Naive B cell (primary cell): ENCODE measurements around the gene STAM. TPM values are rescaled to one million over a fixed set of nuclear protein-coding genes. Genes with fewer than 3 reads are reported as not detected.

ENCODE experiments used
- ATAC-seq, 2 donors: fragments of 150-1000 bp; cut with Tn5 transposase; 2 replicates each; pipeline ENCODE4 v1.10.0; 2021; ENCODE audit warnings: low read depth in 2 of 2, mild to moderate bottlenecking in 2 of 2, moderate library complexity in 2 of 2
- DNase-seq: peaks from one replicate; pipeline ENCODE4 v3.0.0; 2022
- H3K27ac Mint-ChIP-seq, 6 donors: one replicate each; pipeline ENCODE4 v1.8.0; 2020 to 2022; ENCODE audit warnings: mild to moderate bottlenecking in 6 of 6, mixed read lengths in 6 of 6, moderate library complexity in 5 of 6, inconsistent platforms in 2 of 6
- H3K27me3 Mint-ChIP-seq, 3 donors: one replicate each; pipeline ENCODE4 v1.8.0; 2021 to 2022; ENCODE audit warnings: mixed read lengths in 3 of 3, mild to moderate bottlenecking in 1 of 3
- H3K36me3 Mint-ChIP-seq, 2 donors: one replicate each; pipeline ENCODE4 v1.8.0; 2020 to 2022; ENCODE audit warnings: mixed read lengths in 2 of 2, inconsistent platforms in 1 of 2, mild to moderate bottlenecking in 1 of 2
- H3K4me1 Mint-ChIP-seq, 3 donors: one replicate each; pipeline ENCODE4 v1.8.0; 2020 to 2022; ENCODE audit warnings: mixed read lengths in 3 of 3, inconsistent platforms in 1 of 3, mild to moderate bottlenecking in 1 of 3, moderate library complexity in 1 of 3
- H3K4me3 Mint-ChIP-seq, 8 donors: one replicate each; pipeline ENCODE4 v1.8.0; 2020 to 2022; ENCODE audit warnings: mild to moderate bottlenecking in 8 of 8, mixed read lengths in 8 of 8, moderate library complexity in 8 of 8, inconsistent platforms in 2 of 8
- H3K9me3 Mint-ChIP-seq, 7 donors: one replicate each; pipeline ENCODE4 v1.8.0; 2020 to 2022; ENCODE audit warnings: mixed read lengths in 7 of 7, mild to moderate bottlenecking in 5 of 7, inconsistent platforms in 2 of 7, moderate library complexity in 1 of 7
- polyA plus RNA-seq, 6 donors: library from polyadenylated mRNA; unstranded; fragments of 300-500 nt; fragmentation: Illumina TruSeq; gene quantifications; one replicate each; pipeline ENCODE4 v1.2.3, GENCODE V29; 2021; ENCODE audit warnings: low read depth in 6 of 6

STAM gene
- polyA plus RNA-seq, 6 donors from 2014 or later = 4.4 to 12.5 (median 7.9) TPM

DNA sequence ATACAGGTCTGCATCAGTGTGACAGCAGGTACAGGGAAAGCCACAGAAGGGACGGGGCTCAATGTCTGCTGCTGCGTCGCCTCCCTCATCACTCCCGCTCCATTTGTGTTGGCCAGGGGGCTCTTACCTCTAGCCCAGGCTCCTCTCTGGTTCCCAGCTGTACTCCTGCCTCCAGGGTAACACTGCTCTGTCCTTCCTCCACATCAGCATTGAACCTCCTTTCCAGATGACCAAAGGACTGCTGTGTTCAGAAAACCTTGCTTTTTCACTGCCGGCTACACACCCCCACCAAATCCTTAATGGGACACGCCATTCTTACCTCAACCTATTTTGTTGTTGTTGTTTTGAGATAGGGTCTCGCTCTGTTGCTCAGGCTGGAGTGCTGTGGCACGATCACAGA is 105.9 kb downstream of the STAM start:
- Mint-ChIP-seq H3K36me3 (no peaks in the 10 kb centered on the region), H3K9me3 (no peaks in the 10 kb centered on the region), H3K4me1 (peaks cover 0 to 3% (median 0%) of the 10 kb centered on the region in 3 donors), H3K27me3 (no peaks in the 10 kb centered on the region), H3K4me3 (no peak overlapping the region), H3K27ac (peak overlapping the region in 1 of 6 donors; percentile 21)
- no peak for DNase-seq
- ATAC-seq = no peak

DNA sequence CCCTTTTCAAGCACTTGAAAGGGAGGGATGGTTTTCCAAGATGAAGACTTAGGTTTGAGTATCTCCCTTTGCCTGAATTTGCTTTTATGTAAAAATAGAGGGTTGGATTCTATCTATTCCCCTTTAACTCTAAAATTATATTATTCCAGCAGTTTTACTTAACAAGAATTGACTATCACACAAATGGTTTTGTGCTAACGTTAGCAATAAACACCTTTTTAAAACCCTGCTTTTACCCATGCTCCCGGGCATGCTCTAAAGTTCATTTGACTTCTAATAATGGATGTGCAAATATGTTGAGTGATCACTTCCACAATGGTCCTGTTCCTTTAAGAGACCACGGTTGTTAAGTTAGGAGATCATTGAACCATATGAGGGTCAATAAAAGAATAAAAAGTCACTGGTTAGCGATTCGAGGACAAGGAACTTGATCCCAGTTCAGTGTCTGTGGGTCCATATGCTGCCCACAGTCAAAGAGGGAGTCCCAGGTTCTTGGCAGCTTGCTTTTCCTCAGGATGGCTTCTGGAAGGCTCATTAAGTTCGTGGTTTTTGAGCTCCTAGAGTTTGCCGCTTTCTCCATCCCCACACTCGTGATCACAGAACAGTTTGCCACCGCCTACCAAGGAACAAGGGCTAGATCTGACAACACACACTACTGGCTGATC is 108.0 kb downstream of the STAM start, which contains the start of gene TMEM236:
TSS of gene TMEM236 (plus strand) at position 421 of the 665 bp plus-strand sequence. CDS start at position 516, 95 bp downstream.
- Mint-ChIP-seq H3K36me3 (no peaks in the 10 kb centered on the region), H3K4me1 (peaks cover 0 to 7% (median 1%) of the 10 kb centered on the region in 3 donors), H3K9me3 (no peaks in the 10 kb centered on the region), H3K27me3 (no peaks in the 10 kb centered on the region), H3K4me3 (no peak within 1 kb of the TSS), H3K27ac (peak within 1 kb of the TSS in 1 of 6 donors; percentile 42)
- DNase-seq (no peak), ATAC-seq (no peak)

GRCh38 chr10:17756557-17757217 is 112.7 kb downstream of the STAM start:
- ATAC-seq (peak; percentile 61 to 72), DNase-seq (peak; percentile 11)
- H3K27me3 Mint-ChIP-seq = no peaks in the 10 kb centered on the region
- peaks cover 0 to 2% (median 0%) of the 10 kb centered on the region in 7 donors for H3K9me3 Mint-ChIP-seq
- H3K36me3 Mint-ChIP-seq = peaks cover 0 to 5% of the 10 kb centered on the region in 2 donors
- peak overlapping the region in 4 of 8 donors; percentile 4 to 71 (median 18) for H3K4me3 Mint-ChIP-seq
- H3K27ac Mint-ChIP-seq = peak overlapping the region in 1 of 6 donors; percentile 46
- H3K4me1 Mint-ChIP-seq = peaks cover 0 to 10% (median 5%) of the 10 kb centered on the region in 3 donors

DNA sequence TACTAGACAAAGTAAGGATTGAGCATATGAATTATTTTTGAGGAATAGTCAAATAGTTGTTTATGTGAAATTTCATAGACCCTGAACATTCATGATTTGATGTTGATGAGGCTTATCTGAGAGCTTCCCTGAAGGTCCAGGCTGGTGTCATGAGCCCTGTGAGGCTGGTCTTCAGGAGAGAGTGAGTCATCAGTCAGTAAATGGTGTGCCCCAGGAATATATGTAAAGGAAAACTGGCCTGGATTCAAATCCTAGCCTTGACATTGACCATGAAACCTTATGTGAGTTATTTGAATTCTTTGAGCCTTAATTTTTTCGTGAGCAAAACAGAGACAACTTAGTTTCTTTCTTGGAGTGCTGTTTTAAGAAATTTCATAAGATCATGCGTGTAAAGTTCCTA is 114.2 kb downstream of the STAM start:
- Mint-ChIP-seq H3K4me3 (no peak overlapping the region), H3K36me3 (peaks cover 0 to 5% of the 10 kb centered on the region in 2 donors), H3K27me3 (no peaks in the 10 kb centered on the region), H3K4me1 (peaks cover 0 to 10% (median 5%) of the 10 kb centered on the region in 3 donors), H3K27ac (no peak overlapping the region), H3K9me3 (peaks cover 0 to 2% (median 0%) of the 10 kb centered on the region in 7 donors)
- ATAC-seq = no peak
- no peak for DNase-seq

DNA sequence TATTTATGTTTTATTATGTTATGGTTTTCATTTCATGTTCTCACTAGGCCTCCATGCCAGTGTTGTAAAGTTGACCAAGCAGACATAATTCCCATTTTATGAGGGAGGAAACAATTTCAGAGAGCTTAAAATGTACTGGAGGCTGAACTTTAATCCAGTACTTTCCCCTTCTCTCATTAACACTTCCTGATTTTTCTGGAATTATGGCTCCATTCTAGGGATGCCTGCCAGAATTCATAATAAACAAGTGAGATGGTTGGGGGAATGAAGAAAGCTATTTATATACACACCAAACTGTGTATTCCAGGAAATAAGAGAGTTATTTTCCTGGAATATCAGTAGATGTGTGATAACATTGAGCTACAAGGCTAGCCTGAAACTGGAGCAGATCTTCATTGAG is 114.9 kb downstream of the STAM start:
- Mint-ChIP-seq H3K9me3 (peaks cover 0 to 2% (median 0%) of the 10 kb centered on the region in 7 donors), H3K36me3 (peaks cover 0 to 5% of the 10 kb centered on the region in 2 donors), H3K4me3 (no peak overlapping the region), H3K27me3 (no peaks in the 10 kb centered on the region), H3K27ac (no peak overlapping the region), H3K4me1 (peaks cover 0 to 10% (median 5%) of the 10 kb centered on the region in 3 donors)
- no peak for ATAC-seq
- no peak for DNase-seq

GRCh38 chr10:17764142-17764541 is 120.2 kb downstream of the STAM start:
- Mint-ChIP-seq H3K36me3 (peaks cover 0 to 12% of the 10 kb centered on the region in 2 donors), H3K27me3 (no peaks in the 10 kb centered on the region), H3K4me1 (no peaks in the 10 kb centered on the region), H3K4me3 (no peak overlapping the region), H3K9me3 (peaks cover 4 to 14% (median 7%) of the 10 kb centered on the region in 7 donors), H3K27ac (no peak overlapping the region)
- DNase-seq = no peak
- no peak for ATAC-seq

DNA sequence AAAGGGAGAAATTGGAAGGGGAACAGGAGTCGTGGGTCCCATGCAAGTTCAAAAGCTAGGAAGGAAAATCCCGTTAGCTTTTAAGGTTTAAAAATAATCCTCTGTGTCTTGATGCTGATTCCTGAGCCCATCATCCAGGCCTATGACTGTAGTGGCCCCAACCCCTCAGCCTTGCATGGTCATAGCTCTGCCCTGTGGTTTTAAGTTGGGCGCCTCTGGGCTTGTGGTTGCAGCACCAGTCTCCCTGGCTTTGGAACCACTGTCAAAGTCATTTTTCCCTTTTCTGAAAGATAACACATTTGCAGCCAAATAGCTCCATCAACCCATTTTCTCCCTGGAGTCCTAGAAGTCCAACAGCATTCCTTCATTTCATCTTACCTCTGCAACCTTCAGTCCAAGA is 121.7 kb downstream of the STAM start:
- H3K36me3 Mint-ChIP-seq = peaks cover 0 to 12% of the 10 kb centered on the region in 2 donors
- no peak overlapping the region for H3K4me3 Mint-ChIP-seq
- H3K27ac Mint-ChIP-seq = no peak overlapping the region
- peaks cover 4 to 14% (median 7%) of the 10 kb centered on the region in 7 donors for H3K9me3 Mint-ChIP-seq
- H3K4me1 Mint-ChIP-seq = no peaks in the 10 kb centered on the region
- DNase-seq (no peak), ATAC-seq (no peak)
- no peaks in the 10 kb centered on the region for H3K27me3 Mint-ChIP-seq

Other genes with a start within 250 kb of the STAM start
- gene ST8SIA6, start 189.6 kb upstream of the STAM start, polyA plus RNA-seq = not detected
- under 1 TPM in 2 of 6 donors, not detected in 4; 0.43 to 0.44 TPM for gene HACD1, start 26.8 kb upstream of the STAM start, polyA plus RNA-seq
- gene TMEM236, start 108.0 kb downstream of the STAM start, polyA plus RNA-seq = not detected
- not detected for gene MRC1, start 165.2 kb downstream of the STAM start, polyA plus RNA-seq